HG03520 (cell line): Measurements from ENCODE around the gene TENT4A.

Experiments
- ATAC-seq: cut with Tn5 transposase; IDR thresholded peaks from one replicate; pipeline ENCODE4 v1.9.1; 2021; ENCODE audit warnings: mild to moderate bottlenecking, moderate library complexity; ENCODE audit not compliant: unreplicated experiment

The TENT4A gene

GRCh38 chr5:6749026-6749716, 35.9 kb downstream of the TENT4A start:
- ATAC-seq: no peak

GRCh38 chr5:6750142-6750840, 37.1 kb downstream of the TENT4A start:
- no peak for ATAC-seq

- ATAC-seq: no peak
Observed at GRCh38 chr5:6750951-6751685, 37.9 kb downstream of the TENT4A start.

- ATAC-seq: no peak
Observed at GRCh38 chr5:6752236-6752635, 39.0 kb downstream of the TENT4A start.

GRCh38 chr5:6752782-6753181, 39.5 kb downstream of the TENT4A start:
- no peak for ATAC-seq

GRCh38 chr5:6753851-6754250, 40.6 kb downstream of the TENT4A start:
- ATAC-seq: no peak

- ATAC-seq: no peak
Observed at GRCh38 chr5:6754766-6755165, 41.5 kb downstream of the TENT4A start.

- no peak for ATAC-seq
Observed at GRCh38 chr5:6755519-6755918, 42.3 kb downstream of the TENT4A start.

- no peak for ATAC-seq
Observed at GRCh38 chr5:6755941-6756340, 42.7 kb downstream of the TENT4A start.

GRCh38 chr5:6757414-6757969, 44.3 kb downstream of the TENT4A start:
- no peak for ATAC-seq

- ATAC-seq: no peak
Observed at GRCh38 chr5:6758236-6758635, 45.0 kb downstream of the TENT4A start.

- ATAC-seq: no peak
Observed at GRCh38 chr5:6758706-6759105, 45.5 kb downstream of the TENT4A start.

GRCh38 chr5:6759401-6759800, 46.2 kb downstream of the TENT4A start:
- no peak for ATAC-seq

- ATAC-seq: no peak
Observed at GRCh38 chr5:6759983-6760382, 46.8 kb downstream of the TENT4A start.

GRCh38 chr5:6760686-6761085, 47.5 kb downstream of the TENT4A start:
- ATAC-seq: no peak

GRCh38 chr5:6761333-6761732, 48.1 kb downstream of the TENT4A start:
- ATAC-seq: no peak

- no peak for ATAC-seq
Observed at GRCh38 chr5:6762116-6762515, 48.9 kb downstream of the TENT4A start.

GRCh38 chr5:6762697-6763096, 49.5 kb downstream of the TENT4A start:
- ATAC-seq: no peak

GRCh38 chr5:6763191-6763590, 50.0 kb downstream of the TENT4A start:
- ATAC-seq: no peak

GRCh38 chr5:6765612-6766525, 52.6 kb downstream of the TENT4A start:
- peak; percentile 94 for ATAC-seq
